A204.1 (cell line): Measurements from ENCODE around the gene MIPOL1.

ENCODE experiments used
- FAIRE-seq: peaks from 2 replicates; lab custom pipeline; 2012; peaks lifted over from hg19 to GRCh38; lab: Jason Lieb, UNC

The MIPOL1 gene

GRCh38 chr14:37597914-37598746, 400.4 kb downstream of the MIPOL1 start:
- no peak for FAIRE-seq

DNA sequence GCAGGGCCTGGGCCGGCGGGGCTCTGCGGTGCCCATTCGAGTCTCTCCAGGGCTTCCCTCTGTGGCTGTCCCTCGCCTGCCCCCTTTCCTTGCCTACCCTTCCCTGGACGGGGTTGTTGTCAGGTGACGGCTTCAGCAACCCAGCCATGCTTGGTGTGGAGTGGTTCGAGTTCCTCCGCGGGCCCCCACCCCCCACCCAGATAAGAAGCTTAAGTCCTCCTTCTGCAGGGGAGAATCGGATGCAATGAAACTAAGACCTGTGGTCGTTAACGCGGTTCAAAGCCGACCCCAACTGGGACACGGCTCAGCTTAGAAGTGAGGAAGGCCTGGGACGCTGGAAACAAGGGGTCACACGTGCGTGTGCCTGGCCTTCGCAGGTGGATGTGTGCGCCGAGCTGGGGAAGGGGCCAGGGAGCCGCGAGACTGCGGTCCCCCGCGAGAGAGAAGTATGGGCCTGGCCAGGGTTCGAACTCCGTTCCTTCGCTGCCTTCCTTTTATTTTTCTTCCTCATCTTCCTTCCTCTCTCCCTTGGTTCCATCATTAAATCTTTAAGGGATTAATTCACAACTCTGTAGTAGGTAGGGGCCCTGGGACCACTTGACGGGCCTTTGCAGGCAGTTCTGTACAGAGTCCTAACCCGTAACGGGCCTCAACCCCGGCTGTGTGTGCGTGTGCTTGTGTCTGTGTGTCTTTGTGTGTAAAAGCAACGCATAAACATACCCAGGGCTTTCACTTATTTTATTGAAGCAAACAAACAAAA, 401.2 kb downstream of the MIPOL1 start:
- no peak for FAIRE-seq

- no peak for FAIRE-seq
Measured at GRCh38 chr14:37599507-37600368, 402.0 kb downstream of the MIPOL1 start.

GRCh38 chr14:37600880-37601741, 403.4 kb downstream of the MIPOL1 start:
- FAIRE-seq: no peak

GRCh38 chr14:37601865-37602264, 404.1 kb downstream of the MIPOL1 start:
- no peak for FAIRE-seq
